Panc1 (cell line): ENCODE data around the gene MACROD2. TPM values are rescaled to one million over a fixed set of nuclear protein-coding genes. Genes with fewer than 3 reads are reported as not detected.

ENCODE experiments used
- ATAC-seq: fragments of 200-7000 bp; cut with Tn5 transposase; 2 replicates; pipeline ENCODE4 v1.9.1; 2020; ENCODE audit warnings: mild to moderate bottlenecking, moderate library complexity
- BruUV-seq: library from RNA; stranded (reverse); fragments of 400-500 nt; replicated peaks from 2 replicates; lab custom pipeline; 2021; lab: Mats Ljungman, UMichigan
- CTCF ChIA-PET: fragments of 300-600 bp; sonication (Branson Sonifier 250); formaldehyde crosslinking; loops from one replicate; lab custom pipeline; 2022; ENCODE audit warnings: antibody characterized with exemption; lab: Charles Lee
- POLR2A ChIA-PET: fragments of 300-600 bp; sonication (Branson Sonifier 250); formaldehyde crosslinking; loops from one replicate; lab custom pipeline; 2022; ENCODE audit warnings: antibody characterized with exemption; lab: Charles Lee
- DNase-seq: peaks from one replicate; pipeline ENCODE4 v3.0.0-alpha.2; 2010; ENCODE audit warnings: low read depth, low spot score
- H3K27ac ChIP-seq: 2 replicates; pipeline ENCODE4 v1.5.1; 2011; ENCODE audit warnings: mild to moderate bottlenecking, low read length, inconsistent platforms
- H3K27me3 ChIP-seq: fragments of 200-500 bp; sonication (Bioruptor generic); 2 replicates; pipeline ENCODE4 v1.6.0; 2014; ENCODE audit warnings: low read length, inconsistent platforms; ENCODE audit not compliant: control insufficient read depth, insufficient read depth
- H3K36me3 ChIP-seq: fragments of 200-500 bp; sonication (Bioruptor generic); 2 replicates; pipeline ENCODE4 v1.5.1; 2014; ENCODE audit warnings: inconsistent platforms, mild to moderate bottlenecking, low read length, moderate library complexity; ENCODE audit not compliant: control insufficient read depth, insufficient read depth
- H3K4me1 ChIP-seq: 2 replicates; pipeline ENCODE4 v1.5.1; 2011; ENCODE audit warnings: inconsistent platforms, mild to moderate bottlenecking, low read length, moderate library complexity; ENCODE audit not compliant: control insufficient read depth, insufficient read depth
- H3K4me3 ChIP-seq, 2 experiments: 2 replicates each; pipeline ENCODE4 v1.5.1; 2011 to 2012; ENCODE audit warnings: low read depth in 2 of 2, low read length in 2 of 2, mild to moderate bottlenecking in 2 of 2, inconsistent platforms in 1 of 2, moderate library complexity in 1 of 2
- H3K9me3 ChIP-seq: fragments of 200-500 bp; sonication (Bioruptor generic); 2 replicates; pipeline ENCODE4 v1.5.1; 2014; ENCODE audit warnings: low read depth, mild to moderate bottlenecking, inconsistent platforms, low read length, moderate library complexity; ENCODE audit not compliant: control insufficient read depth, insufficient read depth
- CTCF ChIP-seq: fragments of 450-650 bp; IDR thresholded peaks from 2 replicates; pipeline ENCODE4 v1.5.1; 2017; ENCODE audit warnings: mild to moderate bottlenecking
- POLR2AphosphoS5 ChIP-seq: IDR thresholded peaks from 2 replicates; pipeline ENCODE4 v1.6.1; 2012; ENCODE audit warnings: mild to moderate bottlenecking, low read depth, low read length, moderate library complexity
- REST ChIP-seq, 2 experiments: IDR thresholded peaks; 2 replicates each; pipeline ENCODE4 v1.6.1; 2011 to 2012; ENCODE audit warnings: low read depth in 2 of 2, control low read depth in 1 of 2, low read length in 1 of 2, mild to moderate bottlenecking in 1 of 2, moderate library complexity in 1 of 2; ENCODE audit not compliant: insufficient read depth in 1 of 2
- SIN3A ChIP-seq: IDR thresholded peaks from 2 replicates; pipeline ENCODE4 v1.6.1; 2012; ENCODE audit warnings: low read depth, mild to moderate bottlenecking, low read length, moderate library complexity, borderline replicate concordance; ENCODE audit not compliant: insufficient read depth
- TCF7L2 ChIP-seq: IDR thresholded peaks from 2 replicates; pipeline ENCODE4 v1.6.1; 2011; ENCODE audit warnings: mild to moderate bottlenecking, low read depth, low read length, inconsistent platforms
- in situ Hi-C: cut with HindIII; loops from 2 replicates; pipeline ENCODE4 v1.10.0; 2016; ENCODE audit warnings: low sequenced_read_pairs, low pct_unique_long_range_greater_than_20kb
- intact Hi-C: fragments of 100-400 bp; cut with micrococcal nuclease; formaldehyde crosslinking; loops from one replicate; pipeline ENCODE4 v1.10.0; 2022; ENCODE audit not compliant: unreplicated experiment
- total RNA-seq: library from RNA; stranded (reverse); gene quantifications from one replicate; pipeline ENCODE4 v1.2.1, GENCODE V29; 2021; ENCODE audit not compliant: unreplicated experiment

MACROD2 gene
- total RNA-seq, 1 experiment from 2014 or later: 1.2 TPM

GRCh38 chr20:14307956-14308355 lies 312.6 kb downstream of the MACROD2 start:
- Histone ChIP-seq H3K36me3 (no peaks in the 10 kb centered on the region), H3K27me3 (no peaks in the 10 kb centered on the region), H3K4me3 (no peak overlapping the region), H3K4me1 (no peaks in the 10 kb centered on the region), H3K9me3 (no peaks in the 10 kb centered on the region), H3K27ac (no peak overlapping the region)
- intact Hi-C loops (no loop called here), in situ Hi-C loops (no loop called here)
- DNase-seq: no peak
- TF ChIP-seq REST (IDR thresholded peaks at IDR 0.05; ENCODE audit: insufficient read depth in 1 of 2, low read depth in 2 of 2, low read length in 1 of 2) (no peak), TCF7L2 (no peak), CTCF (no peak), SIN3A (no peak), POLR2AphosphoS5 (no peak)
- POLR2A ChIA-PET: no interaction called here
- BruUV-seq: no TSS peak
- CTCF ChIA-PET: no interaction called here
- ATAC-seq: no peak

GRCh38 chr20:14310977-14311627 lies 315.8 kb downstream of the MACROD2 start:
- no TSS peak for BruUV-seq
- Histone ChIP-seq H3K4me1 (no peaks in the 10 kb centered on the region), H3K4me3 (no peak overlapping the region), H3K36me3 (no peaks in the 10 kb centered on the region), H3K27me3 (no peaks in the 10 kb centered on the region), H3K9me3 (no peaks in the 10 kb centered on the region), H3K27ac (no peak overlapping the region)
- ChIA-PET CTCF (no interaction called here), POLR2A (no interaction called here)
- TF ChIP-seq CTCF: no peak
- TF ChIP-seq POLR2AphosphoS5: no peak
- no peak for TF ChIP-seq SIN3A
- TF ChIP-seq REST (IDR thresholded peaks at IDR 0.05; ENCODE audit: insufficient read depth in 1 of 2, low read depth in 2 of 2, low read length in 1 of 2): no peak
- no peak for TF ChIP-seq TCF7L2
- in situ Hi-C loops: no loop called here
- DNase-seq (no peak), ATAC-seq (no peak)
- intact Hi-C loops: no loop called here
